ENCODE measurements around the gene NCCRP1.
"Not testable (repeated sequence)": the region's sequence is repeated elsewhere in the genome, so short reads cannot be mapped to it uniquely, and the experiment has no call there.

Gene NCCRP1

DNA sequence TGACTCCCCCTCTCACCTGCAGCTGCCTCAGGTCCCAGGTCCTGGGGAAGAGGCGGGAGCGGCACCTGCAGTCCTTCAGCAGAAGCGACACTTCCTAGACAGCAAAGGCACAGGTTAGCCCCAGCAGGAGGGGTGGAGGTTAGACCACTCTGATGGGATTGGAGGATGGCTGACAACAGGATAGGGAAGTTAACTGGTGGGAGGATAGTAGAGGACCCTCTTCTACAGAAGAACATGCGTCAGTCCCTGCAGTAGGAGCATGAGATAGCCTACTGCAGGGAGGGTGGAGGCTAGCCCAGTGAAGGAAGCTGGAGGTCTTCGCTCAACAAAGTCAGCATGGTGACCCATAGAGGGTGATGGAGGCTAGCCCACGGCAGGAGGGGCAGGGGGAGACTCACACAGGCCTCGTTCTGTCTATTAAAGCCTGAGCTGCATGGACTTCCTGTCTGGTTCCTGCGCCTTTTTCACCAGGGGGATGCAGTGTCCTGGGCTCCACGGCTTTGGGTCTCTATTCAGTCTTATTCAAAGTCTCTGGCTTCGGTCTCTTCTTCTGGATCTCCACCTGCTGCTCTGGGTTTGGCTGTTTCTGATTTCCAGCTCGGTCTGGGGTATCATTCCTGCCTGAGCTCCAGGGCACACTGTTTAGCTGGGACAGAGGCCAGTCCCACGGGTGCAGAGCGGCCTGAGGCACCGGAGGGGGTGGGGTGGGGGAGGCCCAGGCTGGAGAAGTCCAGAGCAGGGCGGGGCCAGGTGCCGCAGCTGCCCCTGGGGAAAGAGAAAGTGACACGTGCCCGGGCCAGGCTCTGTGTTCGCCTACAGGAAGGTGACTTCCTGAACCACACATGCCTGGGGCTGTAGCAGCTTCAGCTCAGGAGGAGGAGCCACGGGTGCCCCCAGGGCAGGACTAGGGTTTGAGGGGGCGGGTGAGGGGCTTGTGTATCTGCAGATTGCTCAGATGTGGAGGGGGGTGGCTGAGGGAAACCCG is 40.7 kb downstream of the NCCRP1 start:
- Mint-ChIP-seq H3K9me3 (no peaks in the 10 kb centered on the region), H3K27me3 (no peaks in the 10 kb centered on the region), H3K27ac (peak overlapping the region; percentile 95), H3K4me1 (peaks cover 34% of the 10 kb centered on the region), H3K36me3 (no peaks in the 10 kb centered on the region), H3K4me3 (peak overlapping the region; percentile 77)

DNA sequence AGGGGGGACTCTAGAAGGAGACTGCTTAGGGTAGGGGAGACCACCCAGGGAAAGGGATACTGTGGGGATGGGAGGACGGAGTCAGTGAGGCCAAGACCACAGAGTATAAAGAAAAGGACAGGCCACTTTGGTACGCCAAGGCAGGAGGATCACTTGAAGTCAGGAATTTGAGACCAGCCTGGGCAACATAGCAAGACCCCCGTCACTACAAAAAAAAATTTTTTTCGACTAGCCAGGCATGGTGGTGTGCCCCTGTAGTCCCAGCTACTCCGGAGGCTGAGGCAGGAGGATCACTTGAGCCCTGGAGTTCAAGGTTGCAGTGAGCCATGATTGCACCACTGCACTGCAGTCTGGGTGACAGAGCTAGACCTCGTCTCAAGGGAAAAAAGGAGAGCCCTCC is 41.4 kb downstream of the NCCRP1 start:
- peaks cover 34% of the 10 kb centered on the region for H3K4me1 Mint-ChIP-seq
- H3K27ac Mint-ChIP-seq = peak overlapping the region; percentile 95
- H3K9me3 Mint-ChIP-seq = no peaks in the 10 kb centered on the region
- peak overlapping the region; percentile 77 for H3K4me3 Mint-ChIP-seq
- no peaks in the 10 kb centered on the region for H3K27me3 Mint-ChIP-seq
- H3K36me3 Mint-ChIP-seq = no peaks in the 10 kb centered on the region

DNA sequence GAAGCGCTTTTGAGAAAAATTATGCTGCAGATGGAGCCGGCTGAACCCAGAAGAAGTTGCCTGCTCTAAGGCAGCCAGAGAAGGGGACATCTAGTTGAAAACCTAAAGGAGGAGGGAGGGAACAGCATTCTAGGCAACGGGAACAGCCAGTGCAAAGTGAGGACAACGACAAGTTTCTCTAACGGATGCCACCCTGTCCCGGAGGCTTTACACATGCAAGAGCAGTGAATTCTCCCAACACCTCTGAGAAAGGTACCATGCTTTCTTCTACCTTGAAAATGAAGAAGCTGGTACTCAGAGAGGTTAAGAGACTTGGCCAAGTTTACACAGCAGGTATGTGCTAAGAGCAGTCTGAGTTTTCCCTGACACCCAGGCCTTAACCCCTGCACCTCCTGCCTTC is 42.2 kb downstream of the NCCRP1 start:
- H3K9me3 Mint-ChIP-seq = no peaks in the 10 kb centered on the region

DNA sequence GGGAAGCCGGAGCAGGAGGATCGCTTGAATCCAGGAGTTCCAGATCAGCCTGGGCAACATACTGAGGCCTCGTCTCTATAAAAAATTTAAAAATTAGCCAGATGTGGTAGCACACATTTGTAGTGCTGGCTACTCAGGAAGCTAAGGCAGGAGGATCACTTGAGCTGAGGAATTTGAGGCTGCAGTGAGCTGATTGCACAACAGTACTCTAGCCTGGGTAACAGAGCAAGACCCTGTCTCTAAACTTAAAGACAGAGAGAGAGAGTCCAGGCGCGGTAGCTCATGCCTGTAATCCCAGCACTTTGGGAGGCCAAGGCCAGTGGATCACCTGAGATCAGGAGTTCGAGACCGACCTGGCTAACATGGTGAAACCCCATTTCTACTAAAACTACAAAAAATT is 43.7 kb downstream of the NCCRP1 start:
- Mint-ChIP-seq H3K4me1 (peaks cover 34% of the 10 kb centered on the region), H3K4me3 (no peak overlapping the region), H3K36me3 (no peaks in the 10 kb centered on the region), H3K27ac (no peak overlapping the region), H3K27me3 (no peaks in the 10 kb centered on the region), H3K9me3 (no peaks in the 10 kb centered on the region)

More for the DNA sequence above, 42.2 kb downstream of the NCCRP1 start:
- H3K27me3 Mint-ChIP-seq = no peaks in the 10 kb centered on the region
- peaks cover 34% of the 10 kb centered on the region for H3K4me1 Mint-ChIP-seq
- no peak overlapping the region for H3K4me3 Mint-ChIP-seq
- H3K27ac Mint-ChIP-seq = no peak overlapping the region
- no peaks in the 10 kb centered on the region for H3K36me3 Mint-ChIP-seq

- H3K27ac Mint-ChIP-seq, H3K27me3 Mint-ChIP-seq, H3K36me3 Mint-ChIP-seq, H3K4me3 Mint-ChIP-seq, H3K9me3 Mint-ChIP-seq, H3K4me1 Mint-ChIP-seq: not testable (repeated sequence)
Measured at GRCh38 chr19:39243741-39244140, 47.0 kb downstream of the NCCRP1 start.

GRCh38 chr19:39244410-39245100 is 47.8 kb downstream of the NCCRP1 start, which contains the start of gene IFNL3:
Gene IFNL3 (minus strand): TSS chr19:39245006. CDS start chr19:39244967, 39 bp downstream.
- H3K27ac Mint-ChIP-seq, H3K27me3 Mint-ChIP-seq, H3K4me1 Mint-ChIP-seq, H3K4me3 Mint-ChIP-seq, H3K9me3 Mint-ChIP-seq, H3K36me3 Mint-ChIP-seq: not testable (repeated sequence)

- not testable (repeated sequence) for H3K36me3 Mint-ChIP-seq, H3K9me3 Mint-ChIP-seq, H3K27ac Mint-ChIP-seq, H3K27me3 Mint-ChIP-seq, H3K4me3 Mint-ChIP-seq, H3K4me1 Mint-ChIP-seq
Measured at GRCh38 chr19:39245166-39245565, 48.4 kb downstream of the NCCRP1 start.

DNA sequence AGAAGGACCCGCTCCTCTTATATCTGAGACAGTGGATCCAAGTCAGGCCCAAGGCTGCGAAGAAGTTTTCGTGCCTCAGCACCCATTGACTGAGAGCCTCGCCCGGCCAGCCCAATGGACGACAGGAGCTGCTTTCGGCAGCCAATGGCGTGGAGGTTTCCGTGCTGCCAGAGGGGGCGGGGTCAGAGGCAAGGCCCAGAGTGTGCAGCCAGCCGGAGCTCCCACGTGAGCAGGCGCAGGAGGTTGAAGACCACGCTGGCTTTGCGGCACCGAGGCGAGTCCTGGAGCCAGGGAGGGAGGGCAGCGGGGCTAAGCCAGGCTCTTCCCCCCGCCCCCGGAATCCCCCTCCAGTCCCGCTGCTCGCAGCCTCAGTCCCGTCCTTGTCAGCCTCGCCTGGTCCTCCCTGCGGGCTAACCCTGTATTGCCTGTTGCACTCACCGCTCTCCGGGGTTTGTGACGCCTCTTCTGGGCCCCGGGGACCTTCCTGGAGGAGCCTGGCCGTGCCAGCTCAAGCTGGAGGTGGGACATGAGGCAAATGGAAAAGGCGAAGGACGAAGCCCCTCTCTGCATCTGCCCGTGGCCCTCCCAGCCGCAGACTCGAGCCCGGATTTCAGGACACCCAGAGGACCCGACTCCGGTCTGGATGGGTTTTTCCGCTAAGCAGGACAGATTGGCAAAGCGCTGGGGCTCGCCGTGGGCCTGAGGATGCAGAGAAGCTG is 50.3 kb downstream of the NCCRP1 start:
- H3K9me3 Mint-ChIP-seq = no peaks in the 10 kb centered on the region
- no peak overlapping the region for H3K4me3 Mint-ChIP-seq
- peaks cover 4% of the 10 kb centered on the region for H3K4me1 Mint-ChIP-seq
- peaks cover 1% of the 10 kb centered on the region for H3K27me3 Mint-ChIP-seq
- H3K36me3 Mint-ChIP-seq = no peaks in the 10 kb centered on the region
- H3K27ac Mint-ChIP-seq = no peak overlapping the region

DNA sequence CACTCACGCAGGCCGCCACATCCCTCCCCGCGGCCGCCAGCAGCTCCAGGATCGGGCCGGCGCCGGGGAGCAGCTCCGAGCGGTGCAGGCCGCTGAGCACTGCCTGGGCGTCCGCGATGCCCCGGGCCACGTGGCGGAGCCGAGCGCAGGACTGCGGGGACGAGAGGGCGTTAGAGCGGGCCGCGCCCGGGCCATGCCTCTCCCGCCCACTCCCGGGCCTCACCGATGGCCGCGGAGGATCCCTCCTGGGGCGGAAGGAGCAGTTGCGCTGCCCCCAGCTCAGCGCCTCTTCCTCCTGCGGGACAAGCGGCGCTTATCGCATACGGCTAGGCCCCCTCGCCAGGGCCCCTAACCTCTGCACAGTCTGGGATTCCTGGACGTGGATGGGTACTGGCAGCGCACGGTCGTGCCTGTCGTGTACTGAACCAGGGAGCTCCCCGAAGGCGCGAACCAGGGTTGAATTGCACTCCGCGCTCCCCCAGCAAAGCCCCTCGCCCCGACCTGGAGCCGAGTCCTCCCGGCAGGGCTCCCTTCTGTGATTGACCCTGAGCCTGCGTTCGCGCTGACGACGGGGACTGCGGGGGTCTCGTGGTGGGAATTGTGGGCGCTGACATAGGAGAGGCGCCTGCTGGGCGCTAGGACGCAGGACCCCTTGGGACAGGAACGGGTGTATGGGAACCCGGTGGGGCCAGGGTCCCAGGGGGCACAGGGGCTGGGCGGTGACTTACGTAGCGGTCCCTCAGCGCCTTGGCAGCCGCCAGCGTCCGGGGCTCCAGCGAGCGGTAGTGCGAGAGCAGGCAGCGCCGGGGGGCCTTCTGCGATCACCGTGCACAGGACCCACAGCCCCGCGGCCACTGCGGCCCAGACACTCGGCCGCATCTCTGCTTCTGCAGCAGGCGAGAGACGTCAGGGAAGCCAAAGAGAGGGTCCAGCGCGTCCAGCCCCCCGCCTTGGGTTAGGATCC is 51.2 kb downstream of the NCCRP1 start:
- no peak overlapping the region for H3K4me3 Mint-ChIP-seq

DNA sequence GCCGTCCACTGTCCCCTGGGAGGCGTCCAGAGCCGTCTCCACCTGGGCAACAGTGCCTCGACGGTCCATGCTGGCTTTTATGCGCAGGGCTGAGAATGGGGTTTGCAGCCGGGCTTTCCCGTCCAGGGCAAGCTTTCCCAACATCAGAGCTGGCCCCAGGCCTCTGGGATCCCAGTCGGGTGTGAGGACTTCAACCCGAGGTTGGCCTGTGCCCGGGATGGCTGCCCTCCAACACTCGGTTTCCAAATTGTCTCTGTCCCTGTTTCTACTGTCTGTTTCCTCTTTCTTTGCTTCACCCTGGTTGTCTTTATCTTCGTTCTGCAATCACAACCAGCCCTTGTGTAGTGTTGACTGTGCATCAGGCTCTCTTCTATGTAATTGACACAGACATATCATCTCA is 52.0 kb downstream of the NCCRP1 start, which contains the start of gene IFNL4:
IFNL4 (minus strand) TSS at position 51 of the 400 bp plus-strand sequence.
- H3K4me1 Mint-ChIP-seq = peaks cover 11% of the 10 kb centered on the region
- H3K9me3 Mint-ChIP-seq = no peaks in the 10 kb centered on the region
- no peak within 1 kb of the TSS for H3K4me3 Mint-ChIP-seq
- H3K36me3 Mint-ChIP-seq = no peaks in the 10 kb centered on the region
- no peak within 1 kb of the TSS for H3K27ac Mint-ChIP-seq
- H3K27me3 Mint-ChIP-seq = peaks cover 1% of the 10 kb centered on the region

More for the DNA sequence above, 51.2 kb downstream of the NCCRP1 start:
- Mint-ChIP-seq H3K9me3 (no peaks in the 10 kb centered on the region), H3K36me3 (no peaks in the 10 kb centered on the region), H3K27me3 (peaks cover 1% of the 10 kb centered on the region), H3K27ac (no peak overlapping the region), H3K4me1 (peaks cover 11% of the 10 kb centered on the region)

GRCh38 chr19:39251081-39251480 is 54.3 kb downstream of the NCCRP1 start:
- Mint-ChIP-seq H3K4me1 (peaks cover 11% of the 10 kb centered on the region), H3K4me3 (no peak overlapping the region), H3K36me3 (no peaks in the 10 kb centered on the region), H3K9me3 (no peaks in the 10 kb centered on the region), H3K27ac (no peak overlapping the region), H3K27me3 (peaks cover 1% of the 10 kb centered on the region)

Data from activated naive CD4-positive, alpha-beta T cell treated with anti-CD3 and anti-CD28 coated beads, Interleukin-2, amount 50 U/mL, for 24 hours (primary cell).